HepG2 (cell line): ENCODE results near the gene TUBA4A. TPM values are rescaled to one million over a fixed set of nuclear protein-coding genes. Genes with fewer than 3 reads are reported as not detected.
A peak's percentile ranks its signal among the peaks of the same experiment; 100 is the strongest.

Experiments
- AGO1 ChIP-seq: fragments of 200-400 bp; formaldehyde crosslinking; IDR thresholded peaks from 2 replicates; pipeline ENCODE4 v1.6.1; 2017; ENCODE audit warnings: mild to moderate bottlenecking, low read depth, low read length, moderate library complexity; ENCODE audit not compliant: poor library complexity, severe bottlenecking
- EEA1 ChIP-seq: sonication (generic); formaldehyde crosslinking; IDR thresholded peaks from 2 replicates; pipeline ENCODE4 v1.5.1; 2020; ENCODE audit warnings: mild to moderate bottlenecking, missing genetic modification reagents, borderline replicate concordance
- FOXM1 ChIP-seq: sonication (generic); formaldehyde crosslinking; IDR thresholded peaks from 2 replicates; pipeline ENCODE4 v1.5.0; 2020; ENCODE audit warnings: missing genetic modification reagents
- JARID2 ChIP-seq: sonication (generic); formaldehyde crosslinking; IDR thresholded peaks from 2 replicates; pipeline ENCODE4 v1.8.1; 2023; ENCODE audit warnings: missing genetic modification reagents, inconsistent platforms; ENCODE audit not compliant: insufficient replicate concordance
- MTA3 ChIP-seq: sonication (generic); formaldehyde crosslinking; IDR thresholded peaks from 2 replicates; pipeline ENCODE4 v1.4.0; 2020; ENCODE audit warnings: missing genetic modification reagents
- MYC ChIP-seq: sonication (generic); formaldehyde crosslinking; IDR thresholded peaks from 2 replicates; pipeline ENCODE4 v1.9.0; 2021; ENCODE audit warnings: missing genetic modification reagents, borderline replicate concordance
- NKX3-1 ChIP-seq: sonication (generic); formaldehyde crosslinking; IDR thresholded peaks from 2 replicates; pipeline ENCODE4 v1.5.0; 2020; ENCODE audit warnings: missing genetic modification reagents
- POLR2A ChIP-seq, 2 experiments: IDR thresholded peaks; 2 replicates each; pipeline ENCODE4 v1.6.1; 2011; ENCODE audit warnings: low read depth in 2 of 2, low read length in 2 of 2, mild to moderate bottlenecking in 1 of 2, moderate library complexity in 1 of 2; ENCODE audit not compliant: insufficient read depth in 1 of 2
- SMAD1 ChIP-seq: sonication (generic); formaldehyde crosslinking; IDR thresholded peaks from 2 replicates; pipeline ENCODE4 v1.4.0; 2020; ENCODE audit warnings: missing genetic modification reagents, low read depth, mild to moderate bottlenecking, borderline replicate concordance
- SMYD3 ChIP-seq: sonication (generic); formaldehyde crosslinking; IDR thresholded peaks from 2 replicates; pipeline ENCODE4 v1.8.1; 2023; ENCODE audit warnings: mild to moderate bottlenecking, missing genetic modification reagents
- ZNF292 ChIP-seq: sonication (generic); formaldehyde crosslinking; IDR thresholded peaks from 2 replicates; pipeline ENCODE4 v1.8.1; 2022; ENCODE audit warnings: mild to moderate bottlenecking, low read depth, missing genetic modification reagents, borderline replicate concordance
- ZNF468 ChIP-seq: sonication (generic); formaldehyde crosslinking; IDR thresholded peaks from 2 replicates; pipeline ENCODE4 v1.8.0; 2022; ENCODE audit warnings: mild to moderate bottlenecking, moderate library complexity, missing genetic modification reagents
- ZNF550 ChIP-seq: sonication (generic); formaldehyde crosslinking; IDR thresholded peaks from 2 replicates; pipeline ENCODE4 v1.4.0; 2020; ENCODE audit warnings: mild to moderate bottlenecking, missing genetic modification reagents, borderline replicate concordance
- ZNF660 ChIP-seq: sonication (generic); formaldehyde crosslinking; IDR thresholded peaks from 2 replicates; pipeline ENCODE4 v1.5.1; 2020; ENCODE audit warnings: mild to moderate bottlenecking, low read depth, missing genetic modification reagents, borderline replicate concordance
- ZNF672 ChIP-seq: sonication (generic); formaldehyde crosslinking; IDR thresholded peaks from 2 replicates; pipeline ENCODE4 v1.8.1; 2022; ENCODE audit warnings: missing genetic modification reagents
- ZNF703 ChIP-seq: sonication (generic); formaldehyde crosslinking; IDR thresholded peaks from 2 replicates; pipeline ENCODE4 v1.5.1; 2020; ENCODE audit warnings: missing genetic modification reagents, mild to moderate bottlenecking, moderate library complexity, borderline replicate concordance
- polyA plus RNA-seq, 8 experiments: library from polyadenylated mRNA; depleted of rRNA in 3 of 8; stranded (reverse) in 7 of 8; unstranded in 1 of 8; fragments of >200 nt; fragmentation: Illumina TruSeq in 4 of 8; extraction: Trizol in 4 of 8; gene quantifications; 2 replicates each; pipeline versions ENCODE4 v1.2.1 to v1.2.3, GENCODE V29; 2011 to 2016; ENCODE audit warnings: low read depth in 4 of 8, missing spikeins in 1 of 8, mixed read lengths in 1 of 8; ENCODE audit not compliant: insufficient read depth in 1 of 8
- total RNA-seq, 5 experiments: library from RNA; depleted of rRNA; stranded (reverse); fragments of >200 nt; fragmentation: Illumina TruSeq; extraction: Trizol; gene quantifications; 2 replicates each; pipeline ENCODE4 v1.2.3, GENCODE V29; 2016; ENCODE audit warnings: low read depth in 1 of 5
- TF ChIP-seq, protein P1 (sequence below): sonication (generic); formaldehyde crosslinking; IDR thresholded peaks from 2 replicates; pipeline ENCODE4 v1.4.0; 2020; ENCODE audit warnings: missing genetic modification reagents
- TF ChIP-seq, protein P2 (sequence below): sonication (generic); IDR thresholded peaks from 2 replicates; pipeline ENCODE4 v1.6.1; 2016; ENCODE audit warnings: low read depth, borderline replicate concordance
- TF ChIP-seq, protein P3 (sequence below), 2 experiments: fragments of 450-650 bp in 1 of 2; sonication (generic) in 1 of 2; formaldehyde crosslinking; IDR thresholded peaks; 2 replicates each; pipeline versions ENCODE4 v1.5.0 to v1.8.0; 2020 to 2022; ENCODE audit warnings: mild to moderate bottlenecking in 1 of 2, missing genetic modification reagents in 1 of 2
- TF ChIP-seq, protein P4 (sequence below): sonication (generic); formaldehyde crosslinking; IDR thresholded peaks from 2 replicates; pipeline ENCODE4 v1.5.0; 2020; ENCODE audit warnings: missing genetic modification reagents
- TF ChIP-seq, protein P5 (sequence below): IDR thresholded peaks from 2 replicates; pipeline ENCODE4 v1.6.1; 2016; ENCODE audit warnings: missing biosample characterization, missing genetic modification reagents, low read depth
- TF ChIP-seq, protein P6 (sequence below): sonication (generic); formaldehyde crosslinking; IDR thresholded peaks from 2 replicates; pipeline ENCODE4 v1.9.0; 2021; ENCODE audit warnings: missing genetic modification reagents, mild to moderate bottlenecking, borderline replicate concordance

TUBA4A gene
- total and polyA plus RNA-seq, 2 of the 13 experiments (the other 11 are each of a cell fraction or from before 2014, with no cell fraction given): 1.3 to 12.7 TPM

DNA sequence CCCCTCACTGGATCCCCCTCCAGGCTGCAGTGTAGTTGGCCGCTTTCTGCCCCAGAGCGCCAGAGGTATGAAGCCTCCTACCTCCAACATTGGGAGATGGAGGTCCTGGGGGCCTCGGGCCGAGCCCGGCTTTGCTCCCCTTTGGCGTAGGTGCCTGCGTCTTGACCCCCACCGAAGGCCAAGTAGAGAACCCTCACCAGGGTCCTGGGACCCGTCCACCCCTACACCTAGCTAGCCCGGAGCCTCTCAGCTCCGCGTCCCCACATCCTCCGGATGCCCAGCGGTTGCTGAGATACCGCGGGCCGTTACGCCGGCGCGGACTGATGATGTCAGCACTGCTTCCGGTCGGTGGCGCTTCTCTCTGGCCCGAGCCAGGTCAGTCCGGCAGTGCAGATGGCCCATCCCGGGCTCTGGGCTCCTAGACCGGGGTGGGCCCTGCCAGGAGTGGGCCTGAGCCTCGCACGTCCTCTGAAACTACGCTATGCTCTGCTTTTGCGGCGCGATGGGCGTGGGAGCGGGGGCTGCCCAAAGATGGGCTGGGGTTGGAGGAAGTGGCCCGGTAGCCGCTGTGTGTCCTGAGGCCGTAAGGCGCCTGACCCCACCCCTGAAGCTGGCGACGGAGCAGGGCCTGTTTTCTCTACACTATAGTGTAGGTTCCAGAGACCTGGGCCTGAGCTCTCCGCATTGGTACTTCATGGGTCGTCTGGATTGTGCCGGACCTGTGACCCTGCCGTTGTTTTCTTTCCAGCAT, 8.4 kb downstream of the TUBA4A start, which contains the start of the genes GLB1L and STK16 (continued):
- TF ChIP-seq, protein P1, sequence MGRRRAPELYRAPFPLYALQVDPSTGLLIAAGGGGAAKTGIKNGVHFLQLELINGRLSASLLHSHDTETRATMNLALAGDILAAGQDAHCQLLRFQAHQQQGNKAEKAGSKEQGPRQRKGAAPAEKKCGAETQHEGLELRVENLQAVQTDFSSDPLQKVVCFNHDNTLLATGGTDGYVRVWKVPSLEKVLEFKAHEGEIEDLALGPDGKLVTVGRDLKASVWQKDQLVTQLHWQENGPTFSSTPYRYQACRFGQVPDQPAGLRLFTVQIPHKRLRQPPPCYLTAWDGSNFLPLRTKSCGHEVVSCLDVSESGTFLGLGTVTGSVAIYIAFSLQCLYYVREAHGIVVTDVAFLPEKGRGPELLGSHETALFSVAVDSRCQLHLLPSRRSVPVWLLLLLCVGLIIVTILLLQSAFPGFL (CRISPR knock-in tag): no peak
- TF ChIP-seq SMYD3 (CRISPR knock-in tag): no peak
- TF ChIP-seq FOXM1 (CRISPR knock-in tag): no peak
- TF ChIP-seq, protein P2, sequence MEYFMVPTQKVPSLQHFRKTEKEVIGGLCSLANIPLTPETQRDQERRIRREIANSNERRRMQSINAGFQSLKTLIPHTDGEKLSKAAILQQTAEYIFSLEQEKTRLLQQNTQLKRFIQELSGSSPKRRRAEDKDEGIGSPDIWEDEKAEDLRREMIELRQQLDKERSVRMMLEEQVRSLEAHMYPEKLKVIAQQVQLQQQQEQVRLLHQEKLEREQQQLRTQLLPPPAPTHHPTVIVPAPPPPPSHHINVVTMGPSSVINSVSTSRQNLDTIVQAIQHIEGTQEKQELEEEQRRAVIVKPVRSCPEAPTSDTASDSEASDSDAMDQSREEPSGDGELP: no peak
- TF ChIP-seq ZNF292 (CRISPR knock-in tag): 0 out of 2 replicates have a peak, but pooled peaks have one; percentile 70
- TF ChIP-seq, protein P3, sequence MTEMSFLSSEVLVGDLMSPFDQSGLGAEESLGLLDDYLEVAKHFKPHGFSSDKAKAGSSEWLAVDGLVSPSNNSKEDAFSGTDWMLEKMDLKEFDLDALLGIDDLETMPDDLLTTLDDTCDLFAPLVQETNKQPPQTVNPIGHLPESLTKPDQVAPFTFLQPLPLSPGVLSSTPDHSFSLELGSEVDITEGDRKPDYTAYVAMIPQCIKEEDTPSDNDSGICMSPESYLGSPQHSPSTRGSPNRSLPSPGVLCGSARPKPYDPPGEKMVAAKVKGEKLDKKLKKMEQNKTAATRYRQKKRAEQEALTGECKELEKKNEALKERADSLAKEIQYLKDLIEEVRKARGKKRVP (CRISPR knock-in tag; IDR thresholded peaks at IDR 0.05): peak in 1 of 2 experiments; percentile 42; a peak in 1 of 4 replicates
- no peak; the same call in 1 of the 2 replicates for TF ChIP-seq EEA1
- TF ChIP-seq ZNF703: no peak
- TF ChIP-seq ZNF672 (CRISPR knock-in tag): no peak
- TF ChIP-seq, protein P4, sequence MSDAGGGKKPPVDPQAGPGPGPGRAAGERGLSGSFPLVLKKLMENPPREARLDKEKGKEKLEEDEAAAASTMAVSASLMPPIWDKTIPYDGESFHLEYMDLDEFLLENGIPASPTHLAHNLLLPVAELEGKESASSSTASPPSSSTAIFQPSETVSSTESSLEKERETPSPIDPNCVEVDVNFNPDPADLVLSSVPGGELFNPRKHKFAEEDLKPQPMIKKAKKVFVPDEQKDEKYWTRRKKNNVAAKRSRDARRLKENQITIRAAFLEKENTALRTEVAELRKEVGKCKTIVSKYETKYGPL (CRISPR knock-in tag): 0 out of 2 replicates have a peak, but pooled peaks have one; percentile 54
- TF ChIP-seq MTA3 (CRISPR knock-in tag): no peak
- TF ChIP-seq NKX3-1 (CRISPR knock-in tag): peak; percentile 95
- peak; percentile 94; the same call in 1 of the 2 replicates for TF ChIP-seq SMAD1
- TF ChIP-seq, protein P5, sequence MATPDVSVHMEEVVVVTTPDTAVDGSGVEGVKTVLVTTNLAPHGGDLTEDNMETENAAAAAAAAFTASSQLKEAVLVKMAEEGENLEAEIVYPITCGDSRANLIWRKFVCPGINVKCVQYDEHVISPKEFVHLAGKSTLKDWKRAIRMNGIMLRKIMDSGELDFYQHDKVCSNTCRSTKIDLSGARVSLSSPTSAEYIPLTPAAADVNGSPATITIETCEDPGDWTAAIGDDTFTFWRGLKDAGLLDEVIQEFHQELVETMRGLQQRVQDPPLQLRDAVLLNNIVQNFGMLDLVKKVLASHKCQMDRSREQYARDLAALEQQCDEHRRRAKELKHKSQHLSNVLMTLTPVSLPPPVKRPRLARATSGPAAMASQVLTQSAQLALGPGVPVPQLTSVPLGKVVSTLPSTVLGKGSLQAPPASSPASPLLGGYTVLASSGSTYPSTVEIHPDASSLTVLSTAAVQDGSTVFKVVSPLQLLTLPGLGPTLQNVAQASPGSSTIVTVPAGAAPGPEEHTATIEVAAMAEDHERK (CRISPR knock-in tag): peak; percentile 75
- TF ChIP-seq POLR2A (IDR thresholded peaks at IDR 0.05; ENCODE audit: insufficient read depth in 1 of 2, low read depth in 2 of 2, low read length in 2 of 2): peak in 1 of 2 experiments; percentile 91; a peak in 2 of 4 replicates
- no peak; the same call in 1 of the 2 replicates for TF ChIP-seq ZNF550
- TF ChIP-seq, protein P6, sequence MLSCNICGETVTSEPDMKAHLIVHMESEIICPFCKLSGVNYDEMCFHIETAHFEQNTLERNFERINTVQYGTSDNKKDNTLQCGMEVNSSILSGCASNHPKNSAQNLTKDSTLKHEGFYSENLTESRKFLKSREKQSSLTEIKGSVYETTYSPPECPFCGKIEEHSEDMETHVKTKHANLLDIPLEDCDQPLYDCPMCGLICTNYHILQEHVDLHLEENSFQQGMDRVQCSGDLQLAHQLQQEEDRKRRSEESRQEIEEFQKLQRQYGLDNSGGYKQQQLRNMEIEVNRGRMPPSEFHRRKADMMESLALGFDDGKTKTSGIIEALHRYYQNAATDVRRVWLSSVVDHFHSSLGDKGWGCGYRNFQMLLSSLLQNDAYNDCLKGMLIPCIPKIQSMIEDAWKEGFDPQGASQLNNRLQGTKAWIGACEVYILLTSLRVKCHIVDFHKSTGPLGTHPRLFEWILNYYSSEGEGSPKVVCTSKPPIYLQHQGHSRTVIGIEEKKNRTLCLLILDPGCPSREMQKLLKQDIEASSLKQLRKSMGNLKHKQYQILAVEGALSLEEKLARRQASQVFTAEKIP (CRISPR knock-in tag): no peak
- no peak; the same call in 1 of the 2 replicates for TF ChIP-seq ZNF660 (CRISPR knock-in tag)
- peak; percentile 43 for TF ChIP-seq AGO1
- no peak for TF ChIP-seq JARID2
- peak; percentile 85 for TF ChIP-seq MYC (CRISPR knock-in tag)
- TF ChIP-seq ZNF468 (CRISPR knock-in tag): no peak
